ENCODE data around the gene LMBRD2.
A peak's percentile ranks its signal among the peaks of the same experiment; 100 is the strongest.

Gene LMBRD2

DNA sequence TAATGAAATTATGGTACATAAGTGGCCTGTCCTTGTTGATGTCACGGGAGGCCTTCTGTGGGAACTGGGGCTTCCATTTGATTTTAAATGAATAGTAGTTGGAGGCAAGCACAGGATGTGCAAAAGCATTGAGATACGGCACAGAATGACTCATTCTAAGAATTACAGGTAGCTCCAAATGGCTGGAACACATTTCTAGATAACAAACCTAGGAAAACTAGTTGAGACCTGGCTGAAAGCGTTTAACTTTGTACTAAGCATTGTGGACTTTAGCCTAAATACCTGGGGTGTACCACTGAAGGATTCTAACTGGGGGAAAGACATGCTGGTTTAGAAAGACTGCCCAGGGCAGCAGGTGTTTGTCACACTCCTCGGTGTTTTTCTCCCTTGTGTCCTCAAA, 9.7 kb upstream of the LMBRD2 start:
- TF ChIP-seq, protein P1, sequence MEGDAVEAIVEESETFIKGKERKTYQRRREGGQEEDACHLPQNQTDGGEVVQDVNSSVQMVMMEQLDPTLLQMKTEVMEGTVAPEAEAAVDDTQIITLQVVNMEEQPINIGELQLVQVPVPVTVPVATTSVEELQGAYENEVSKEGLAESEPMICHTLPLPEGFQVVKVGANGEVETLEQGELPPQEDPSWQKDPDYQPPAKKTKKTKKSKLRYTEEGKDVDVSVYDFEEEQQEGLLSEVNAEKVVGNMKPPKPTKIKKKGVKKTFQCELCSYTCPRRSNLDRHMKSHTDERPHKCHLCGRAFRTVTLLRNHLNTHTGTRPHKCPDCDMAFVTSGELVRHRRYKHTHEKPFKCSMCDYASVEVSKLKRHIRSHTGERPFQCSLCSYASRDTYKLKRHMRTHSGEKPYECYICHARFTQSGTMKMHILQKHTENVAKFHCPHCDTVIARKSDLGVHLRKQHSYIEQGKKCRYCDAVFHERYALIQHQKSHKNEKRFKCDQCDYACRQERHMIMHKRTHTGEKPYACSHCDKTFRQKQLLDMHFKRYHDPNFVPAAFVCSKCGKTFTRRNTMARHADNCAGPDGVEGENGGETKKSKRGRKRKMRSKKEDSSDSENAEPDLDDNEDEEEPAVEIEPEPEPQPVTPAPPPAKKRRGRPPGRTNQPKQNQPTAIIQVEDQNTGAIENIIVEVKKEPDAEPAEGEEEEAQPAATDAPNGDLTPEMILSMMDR (conservative IDR thresholded peaks at IDR 0.05; ENCODE audit: low read length), result no peak
- no peak for DNase-seq (ENCODE audit: low read depth)
- no peak overlapping the region for H3K4me3 ChIP-seq (ENCODE audit: low read length)

DNA sequence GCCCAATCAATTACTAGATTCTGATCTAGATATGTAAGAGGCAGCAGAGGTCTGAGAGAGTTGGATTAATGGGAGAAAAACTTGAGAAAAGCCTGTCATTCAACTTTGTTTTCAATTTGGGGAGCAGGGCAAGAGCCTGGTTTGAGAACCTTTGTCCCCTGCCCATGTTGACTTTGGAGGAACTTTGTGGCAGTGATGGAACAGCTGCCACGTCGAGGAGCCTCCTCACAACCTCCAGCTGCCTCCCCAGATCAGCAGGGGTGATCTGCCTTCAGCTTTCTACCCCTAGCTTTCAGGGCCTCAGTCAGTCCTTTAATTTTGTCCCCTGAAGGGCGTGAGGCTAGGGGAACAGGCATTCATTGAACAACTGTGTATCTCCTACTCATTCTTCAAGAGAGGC, 8.9 kb upstream of the LMBRD2 start:
- H3K4me3 ChIP-seq (ENCODE audit: low read length), result no peak overlapping the region
- DNase-seq (ENCODE audit: low read depth), result no peak
- TF ChIP-seq, protein P1 (conservative IDR thresholded peaks at IDR 0.05; ENCODE audit: low read length), result no peak

GRCh38 chr5:36158144-36158543, 6.5 kb upstream of the LMBRD2 start:
- TF ChIP-seq, protein P1 (conservative IDR thresholded peaks at IDR 0.05; ENCODE audit: low read length), result no peak
- DNase-seq (ENCODE audit: low read depth), result peak; percentile 68
- H3K4me3 ChIP-seq (ENCODE audit: low read length), result no peak overlapping the region

- DNase-seq (ENCODE audit: low read depth), result peak; percentile 96
- TF ChIP-seq, protein P1 (conservative IDR thresholded peaks at IDR 0.05; ENCODE audit: low read length), result no peak
- H3K4me3 ChIP-seq (ENCODE audit: low read length), result no peak overlapping the region
Measured at GRCh38 chr5:36156619-36157018, 4.9 kb upstream of the LMBRD2 start.

- no peak overlapping the region for H3K4me3 ChIP-seq (ENCODE audit: low read length)
- TF ChIP-seq, protein P1 (conservative IDR thresholded peaks at IDR 0.05; ENCODE audit: low read length), result no peak
- DNase-seq (ENCODE audit: low read depth), result peak; percentile 90
Measured at GRCh38 chr5:36156121-36156601, 4.5 kb upstream of the LMBRD2 start.

GRCh38 chr5:36155291-36155690, 3.6 kb upstream of the LMBRD2 start:
- H3K4me3 ChIP-seq (ENCODE audit: low read length), result no peak overlapping the region
- no peak for DNase-seq (ENCODE audit: low read depth)
- TF ChIP-seq, protein P1 (conservative IDR thresholded peaks at IDR 0.05; ENCODE audit: low read length), result no peak

DNA sequence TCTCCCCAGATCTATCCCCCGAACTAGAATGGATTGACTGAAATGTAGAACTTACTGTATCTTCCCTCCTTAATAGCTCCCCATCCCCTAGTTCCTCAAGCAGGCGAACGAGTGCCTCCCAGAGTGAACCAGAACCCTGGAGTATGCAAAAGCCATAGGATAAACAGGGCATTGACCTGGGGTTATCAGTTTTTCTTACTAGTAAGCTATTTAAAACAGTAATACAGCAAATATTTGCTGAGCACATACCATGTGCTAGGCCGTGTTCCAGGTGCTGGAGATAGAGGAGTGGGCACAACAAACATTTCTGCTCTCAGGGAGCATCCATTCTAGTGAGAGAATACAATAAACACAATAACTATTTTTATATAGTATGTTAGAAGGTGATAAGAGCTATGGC, 2.0 kb upstream of the LMBRD2 start:
- DNase-seq (ENCODE audit: low read depth), result no peak
- peak overlapping the region; percentile 87 for H3K4me3 ChIP-seq (ENCODE audit: low read length)
- TF ChIP-seq, protein P1 (conservative IDR thresholded peaks at IDR 0.05; ENCODE audit: low read length), result no peak
